Measurements from ENCODE around the gene NTSR1. TPM values are rescaled to one million over a fixed set of nuclear protein-coding genes. Genes with fewer than 3 reads are reported as not detected.

The NTSR1 gene
- total and polyA plus RNA-seq, 2 donors: 0.09 to 0.14 TPM

- Histone ChIP-seq H3K4me1 (ENCODE audit: control insufficient read depth in 2 of 2, insufficient read depth in 2 of 2, low read length in 2 of 2) (peaks cover 5 to 28% of the 10 kb centered on the region in 2 donors), H3K36me3 (ENCODE audit: control insufficient read depth in 2 of 2, insufficient read depth in 2 of 2, low read length in 1 of 2) (no peaks in the 10 kb centered on the region), H3K4me3 (ENCODE audit: low read length in 2 of 2) (no peak overlapping the region), H3K9me3 (ENCODE audit: control insufficient read depth in 2 of 2, insufficient read depth in 1 of 2, low read length in 1 of 2) (peaks cover 0 to 14% of the 10 kb centered on the region in 2 donors), H3K27me3 (ENCODE audit: control insufficient read depth in 2 of 2, insufficient read depth in 1 of 2, low read length in 1 of 2) (no peaks in the 10 kb centered on the region), H3K27ac (ENCODE audit: low read depth in 1 of 2, low read length in 1 of 2) (no peak overlapping the region)
- WGBS: 97% methylated on average over 7 of the region's 7 CpGs
- no peak for DNase-seq (ENCODE audit: low read depth in 6 of 9, low spot score in 9 of 9)
Observed at GRCh38 chr20:62779417-62779685, 70.7 kb downstream of the NTSR1 start.

- H3K9me3 ChIP-seq (ENCODE audit: control insufficient read depth in 2 of 2, insufficient read depth in 1 of 2, low read length in 1 of 2): peaks cover 0 to 14% of the 10 kb centered on the region in 2 donors
- H3K27me3 ChIP-seq (ENCODE audit: control insufficient read depth in 2 of 2, insufficient read depth in 1 of 2, low read length in 1 of 2): no peaks in the 10 kb centered on the region
- 87% methylated on average over 20 of the region's 20 CpGs for WGBS
- H3K4me3 ChIP-seq (ENCODE audit: low read length in 2 of 2): no peak overlapping the region
- H3K4me1 ChIP-seq (ENCODE audit: control insufficient read depth in 2 of 2, insufficient read depth in 2 of 2, low read length in 2 of 2): peaks cover 5 to 19% of the 10 kb centered on the region in 2 donors
- DNase-seq (ENCODE audit: low read depth in 6 of 9, low spot score in 9 of 9): no peak
- H3K36me3 ChIP-seq (ENCODE audit: control insufficient read depth in 2 of 2, insufficient read depth in 2 of 2, low read length in 1 of 2): no peaks in the 10 kb centered on the region
- no peak overlapping the region for H3K27ac ChIP-seq (ENCODE audit: low read depth in 1 of 2, low read length in 1 of 2)
Observed at GRCh38 chr20:62780204-62780603, 71.6 kb downstream of the NTSR1 start.

GRCh38 chr20:62780696-62781095 lies 72.1 kb downstream of the NTSR1 start:
- Histone ChIP-seq H3K4me1 (ENCODE audit: control insufficient read depth in 2 of 2, insufficient read depth in 2 of 2, low read length in 2 of 2) (peaks cover 5 to 16% of the 10 kb centered on the region in 2 donors), H3K36me3 (ENCODE audit: control insufficient read depth in 2 of 2, insufficient read depth in 2 of 2, low read length in 1 of 2) (no peaks in the 10 kb centered on the region), H3K27ac (ENCODE audit: low read depth in 1 of 2, low read length in 1 of 2) (no peak overlapping the region), H3K4me3 (ENCODE audit: low read length in 2 of 2) (no peak overlapping the region), H3K9me3 (ENCODE audit: control insufficient read depth in 2 of 2, insufficient read depth in 1 of 2, low read length in 1 of 2) (peaks cover 0 to 14% of the 10 kb centered on the region in 2 donors), H3K27me3 (ENCODE audit: control insufficient read depth in 2 of 2, insufficient read depth in 1 of 2, low read length in 1 of 2) (no peaks in the 10 kb centered on the region)
- DNase-seq (ENCODE audit: low read depth in 6 of 9, low spot score in 9 of 9): no peak
- WGBS: 86% methylated on average over 17 of the region's 17 CpGs

- Histone ChIP-seq H3K4me1 (ENCODE audit: control insufficient read depth in 2 of 2, insufficient read depth in 2 of 2, low read length in 2 of 2) (peaks cover 0 to 3% of the 10 kb centered on the region in 2 donors), H3K4me3 (ENCODE audit: low read length in 2 of 2) (no peak overlapping the region), H3K9me3 (ENCODE audit: control insufficient read depth in 2 of 2, insufficient read depth in 1 of 2, low read length in 1 of 2) (peaks cover 0 to 2% of the 10 kb centered on the region in 2 donors), H3K36me3 (ENCODE audit: control insufficient read depth in 2 of 2, insufficient read depth in 2 of 2, low read length in 1 of 2) (no peaks in the 10 kb centered on the region), H3K27ac (ENCODE audit: low read depth in 1 of 2, low read length in 1 of 2) (no peak overlapping the region), H3K27me3 (ENCODE audit: control insufficient read depth in 2 of 2, insufficient read depth in 1 of 2, low read length in 1 of 2) (no peaks in the 10 kb centered on the region)
- DNase-seq (ENCODE audit: low read depth in 6 of 9, low spot score in 9 of 9): no peak
- 97% methylated on average over 18 of the region's 18 CpGs for WGBS
Observed at GRCh38 chr20:62782149-62782892, 73.7 kb downstream of the NTSR1 start.

GRCh38 chr20:62782893-62783278 lies 74.2 kb downstream of the NTSR1 start:
- Histone ChIP-seq H3K27me3 (ENCODE audit: control insufficient read depth in 2 of 2, insufficient read depth in 1 of 2, low read length in 1 of 2) (no peaks in the 10 kb centered on the region), H3K27ac (ENCODE audit: low read depth in 1 of 2, low read length in 1 of 2) (no peak overlapping the region), H3K4me3 (ENCODE audit: low read length in 2 of 2) (no peak overlapping the region), H3K4me1 (ENCODE audit: control insufficient read depth in 2 of 2, insufficient read depth in 2 of 2, low read length in 2 of 2) (no peaks in the 10 kb centered on the region), H3K36me3 (ENCODE audit: control insufficient read depth in 2 of 2, insufficient read depth in 2 of 2, low read length in 1 of 2) (no peaks in the 10 kb centered on the region), H3K9me3 (ENCODE audit: control insufficient read depth in 2 of 2, insufficient read depth in 1 of 2, low read length in 1 of 2) (no peaks in the 10 kb centered on the region)
- 57% methylated on average over 9 of the region's 9 CpGs for WGBS
- DNase-seq (ENCODE audit: low read depth in 6 of 9, low spot score in 9 of 9): no peak

- DNase-seq (ENCODE audit: low read depth in 6 of 9, low spot score in 9 of 9): no peak
- no peak overlapping the region for H3K4me3 ChIP-seq (ENCODE audit: low read length in 2 of 2)
- peaks cover 0 to 3% of the 10 kb centered on the region in 2 donors for H3K27me3 ChIP-seq (ENCODE audit: control insufficient read depth in 2 of 2, insufficient read depth in 1 of 2, low read length in 1 of 2)
- 96% methylated on average over 16 of the region's 16 CpGs for WGBS
- no peaks in the 10 kb centered on the region for H3K36me3 ChIP-seq (ENCODE audit: control insufficient read depth in 2 of 2, insufficient read depth in 2 of 2, low read length in 1 of 2)
- no peaks in the 10 kb centered on the region for H3K4me1 ChIP-seq (ENCODE audit: control insufficient read depth in 2 of 2, insufficient read depth in 2 of 2, low read length in 2 of 2)
- H3K9me3 ChIP-seq (ENCODE audit: control insufficient read depth in 2 of 2, insufficient read depth in 1 of 2, low read length in 1 of 2): no peaks in the 10 kb centered on the region
- no peak overlapping the region for H3K27ac ChIP-seq (ENCODE audit: low read depth in 1 of 2, low read length in 1 of 2)
Observed at GRCh38 chr20:62784497-62784896, 75.9 kb downstream of the NTSR1 start.

GRCh38 chr20:62785393-62785792 lies 76.8 kb downstream of the NTSR1 start:
- H3K4me3 ChIP-seq (ENCODE audit: low read length in 2 of 2): no peak overlapping the region
- DNase-seq (ENCODE audit: low read depth in 6 of 9, low spot score in 9 of 9): no peak
- no peaks in the 10 kb centered on the region for H3K4me1 ChIP-seq (ENCODE audit: control insufficient read depth in 2 of 2, insufficient read depth in 2 of 2, low read length in 2 of 2)
- H3K27me3 ChIP-seq (ENCODE audit: control insufficient read depth in 2 of 2, insufficient read depth in 1 of 2, low read length in 1 of 2): peaks cover 0 to 3% of the 10 kb centered on the region in 2 donors
- H3K27ac ChIP-seq (ENCODE audit: low read depth in 1 of 2, low read length in 1 of 2): no peak overlapping the region
- WGBS: 83% methylated on average over 11 of the region's 11 CpGs
- no peaks in the 10 kb centered on the region for H3K36me3 ChIP-seq (ENCODE audit: control insufficient read depth in 2 of 2, insufficient read depth in 2 of 2, low read length in 1 of 2)
- H3K9me3 ChIP-seq (ENCODE audit: control insufficient read depth in 2 of 2, insufficient read depth in 1 of 2, low read length in 1 of 2): no peaks in the 10 kb centered on the region

- DNase-seq (ENCODE audit: low read depth in 6 of 9, low spot score in 9 of 9): no peak
- 92% methylated on average over 13 of the region's 13 CpGs for WGBS
- Histone ChIP-seq H3K9me3 (ENCODE audit: control insufficient read depth in 2 of 2, insufficient read depth in 1 of 2, low read length in 1 of 2) (no peaks in the 10 kb centered on the region), H3K36me3 (ENCODE audit: control insufficient read depth in 2 of 2, insufficient read depth in 2 of 2, low read length in 1 of 2) (no peaks in the 10 kb centered on the region), H3K27me3 (ENCODE audit: control insufficient read depth in 2 of 2, insufficient read depth in 1 of 2, low read length in 1 of 2) (peaks cover 0 to 3% of the 10 kb centered on the region in 2 donors), H3K4me1 (ENCODE audit: control insufficient read depth in 2 of 2, insufficient read depth in 2 of 2, low read length in 2 of 2) (peaks cover 0 to 1% of the 10 kb centered on the region in 2 donors), H3K27ac (ENCODE audit: low read depth in 1 of 2, low read length in 1 of 2) (no peak overlapping the region), H3K4me3 (ENCODE audit: low read length in 2 of 2) (no peak overlapping the region)
Observed at GRCh38 chr20:62786157-62786556, 77.5 kb downstream of the NTSR1 start.

- no peaks in the 10 kb centered on the region for H3K9me3 ChIP-seq (ENCODE audit: control insufficient read depth in 2 of 2, insufficient read depth in 1 of 2, low read length in 1 of 2)
- H3K4me1 ChIP-seq (ENCODE audit: control insufficient read depth in 2 of 2, insufficient read depth in 2 of 2, low read length in 2 of 2): peaks cover 0 to 10% of the 10 kb centered on the region in 2 donors
- H3K27me3 ChIP-seq (ENCODE audit: control insufficient read depth in 2 of 2, insufficient read depth in 1 of 2, low read length in 1 of 2): peaks cover 0 to 3% of the 10 kb centered on the region in 2 donors
- H3K4me3 ChIP-seq (ENCODE audit: low read length in 2 of 2): no peak overlapping the region
- no peaks in the 10 kb centered on the region for H3K36me3 ChIP-seq (ENCODE audit: control insufficient read depth in 2 of 2, insufficient read depth in 2 of 2, low read length in 1 of 2)
- H3K27ac ChIP-seq (ENCODE audit: low read depth in 1 of 2, low read length in 1 of 2): no peak overlapping the region
- no peak for DNase-seq (ENCODE audit: low read depth in 6 of 9, low spot score in 9 of 9)
- WGBS: 68% methylated on average over 7 of the region's 7 CpGs
Observed at GRCh38 chr20:62787321-62787720, 78.7 kb downstream of the NTSR1 start.
